Muscle of back (tissue), 11 donors: ENCODE data around the gene ARHGAP23. TPM values are rescaled to one million over a fixed set of nuclear protein-coding genes. Genes with fewer than 3 reads are reported as not detected.
"Not testable (repeated sequence)": the region's sequence is repeated elsewhere in the genome, so short reads cannot be mapped to it uniquely, and the experiment has no call there.

Source experiments
- DNase-seq, 3 donors: peaks; one replicate each; pipeline versions ENCODE4 v3.0.0 to v3.0.0-alpha.2; 2013
- polyA plus RNA-seq, 10 donors: library from polyadenylated mRNA; unstranded; fragments of 120-200 nt; gene quantifications; one replicate each; pipeline ENCODE4 v1.2.1, GENCODE V29; 2013; ENCODE audit not compliant: insufficient read length in 10 of 10

The ARHGAP23 gene
- polyA plus RNA-seq, 10 donors, result 23.0 to 47.7 (median 31.3) TPM

- DNase-seq, result peak in 1 of 3 donors; percentile 34
These were observed 8.7 kb upstream of the ARHGAP23 start for GRCh38 chr17:38419508-38419981.

- peak in 1 of 3 donors; percentile 41 for DNase-seq
These were observed 7.7 kb upstream of the ARHGAP23 start for GRCh38 chr17:38420518-38420917.

- peak; percentile 53 to 78 (median 58) for DNase-seq
These were observed 7.0 kb upstream of the ARHGAP23 start for GRCh38 chr17:38421171-38421841.

- peak in 1 of 3 donors; percentile 68 for DNase-seq
These were observed 6.1 kb upstream of the ARHGAP23 start for GRCh38 chr17:38421871-38422827.

GRCh38 chr17:38424297-38424972 lies 3.8 kb upstream of the ARHGAP23 start:
- DNase-seq, result no peak

GRCh38 chr17:38425031-38425430 lies 3.2 kb upstream of the ARHGAP23 start:
- no peak for DNase-seq

GRCh38 chr17:38425744-38426143 lies 2.5 kb upstream of the ARHGAP23 start:
- DNase-seq, result no peak

GRCh38 chr17:38426441-38426840 lies 1.8 kb upstream of the ARHGAP23 start:
- DNase-seq, result no peak

GRCh38 chr17:38427160-38427949 lies 909 bp upstream of the ARHGAP23 start:
- no peak for DNase-seq

GRCh38 chr17:38428643-38429371 lies 543 bp downstream of the ARHGAP23 start:
- peak in 1 of 3 donors; percentile 80 for DNase-seq

GRCh38 chr17:38429476-38430100 lies 1.3 kb downstream of the ARHGAP23 start:
- no peak for DNase-seq

GRCh38 chr17:38430316-38430715 lies 2.1 kb downstream of the ARHGAP23 start:
- no peak for DNase-seq

- DNase-seq, result no peak
These were observed 2.6 kb downstream of the ARHGAP23 start for GRCh38 chr17:38430822-38431221.

- DNase-seq, result no peak
These were observed 3.3 kb downstream of the ARHGAP23 start for GRCh38 chr17:38431346-38432145.

- no peak for DNase-seq
These were observed 6.0 kb downstream of the ARHGAP23 start for GRCh38 chr17:38434178-38434665.

GRCh38 chr17:38435795-38436194 lies 7.5 kb downstream of the ARHGAP23 start:
- no peak for DNase-seq

- no peak for DNase-seq
These were observed 8.1 kb downstream of the ARHGAP23 start for GRCh38 chr17:38436386-38436785.

- not testable (repeated sequence) for DNase-seq
These were observed 9.0 kb downstream of the ARHGAP23 start for GRCh38 chr17:38437313-38437712.

GRCh38 chr17:38439436-38439835 lies 11.2 kb downstream of the ARHGAP23 start:
- no peak for DNase-seq
